Choroid plexus epithelial cell (primary cell): ENCODE results near the gene HMCN2.

Experiments used
- DNase-seq: peaks from one replicate; pipeline ENCODE4 v3.0.0-alpha.2; 2010; ENCODE audit warnings: low read depth
- H3K4me3 ChIP-seq: 2 replicates; pipeline ENCODE4 v1.5.1; 2011; ENCODE audit warnings: low read depth, mild to moderate bottlenecking, control low read depth, low read length, moderate library complexity
- CTCF ChIP-seq: conservative IDR thresholded peaks from 2 replicates; pipeline ENCODE4 v1.5.1; 2011; ENCODE audit warnings: low read depth, mild to moderate bottlenecking, control low read depth, inconsistent platforms, low read length, moderate library complexity

Gene HMCN2

GRCh38 chr9:130423272-130423671, 157.7 kb downstream of the HMCN2 start:
- H3K4me3 ChIP-seq, result no peak overlapping the region
- no peak for DNase-seq
- no peak for TF ChIP-seq CTCF

DNA sequence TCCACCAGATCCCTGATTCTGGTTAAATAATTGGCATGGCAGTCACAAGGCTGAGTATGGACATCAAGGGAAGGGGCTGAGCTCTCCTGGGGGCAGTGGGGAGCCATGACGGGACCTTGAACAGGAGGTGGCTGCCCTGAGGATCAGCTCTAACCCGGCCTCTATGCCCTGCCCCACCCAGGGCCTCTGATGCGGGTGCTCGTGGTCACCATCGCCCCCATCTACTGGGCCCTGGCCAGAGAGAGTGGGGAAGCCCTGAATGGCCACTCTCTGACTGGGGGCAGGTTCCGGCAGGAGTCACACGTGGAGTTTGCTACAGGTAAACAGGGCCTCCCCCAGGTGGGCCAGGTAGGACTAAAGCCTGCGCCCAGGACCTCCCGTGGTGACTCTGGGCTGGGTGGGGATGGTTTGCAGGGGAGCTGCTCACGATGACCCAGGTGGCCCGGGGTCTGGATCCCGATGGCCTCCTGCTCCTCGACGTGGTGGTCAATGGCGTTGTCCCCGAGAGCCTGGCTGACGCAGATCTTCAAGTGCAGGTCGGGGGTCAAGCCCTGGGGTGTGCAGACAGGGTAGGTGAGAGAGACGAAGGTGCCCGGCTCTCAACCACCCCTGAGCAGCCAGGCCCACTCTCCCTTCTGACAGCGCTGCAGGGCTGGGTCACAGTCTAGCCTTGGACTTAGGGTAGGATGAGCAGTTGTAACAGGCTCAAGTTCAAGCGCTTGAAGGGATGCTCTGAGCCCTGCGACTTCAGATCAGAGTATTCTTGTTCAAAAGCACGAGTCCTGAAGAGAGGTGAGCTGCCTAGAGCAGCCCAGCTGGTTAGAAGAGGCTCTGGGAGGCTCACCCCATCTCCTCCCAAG, 159.3 kb downstream of the HMCN2 start:
- no peak for TF ChIP-seq CTCF
- DNase-seq, result no peak
- no peak overlapping the region for H3K4me3 ChIP-seq

GRCh38 chr9:130425741-130426466, 160.3 kb downstream of the HMCN2 start:
- TF ChIP-seq CTCF, result no peak
- H3K4me3 ChIP-seq, result no peak overlapping the region
- DNase-seq, result no peak

DNA sequence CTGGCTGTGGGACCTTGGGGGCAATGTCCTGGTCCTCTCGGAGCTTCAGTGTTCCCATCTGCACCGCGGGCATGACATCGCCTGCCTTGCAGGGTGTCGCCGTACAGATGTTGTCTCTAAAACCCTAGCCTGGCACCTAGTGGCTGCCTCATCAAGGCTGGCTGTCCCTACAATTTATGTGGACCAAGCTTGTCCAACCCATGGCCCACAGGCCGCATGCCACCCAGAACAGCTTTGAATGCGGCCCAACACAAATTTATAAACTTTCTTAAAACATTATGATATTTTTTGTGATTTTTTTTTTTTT, 160.9 kb downstream of the HMCN2 start:
- no peak overlapping the region for H3K4me3 ChIP-seq
- no peak for DNase-seq
- no peak for TF ChIP-seq CTCF

GRCh38 chr9:130426883-130427282, 161.3 kb downstream of the HMCN2 start:
- peak; percentile 54 for DNase-seq
- no peak overlapping the region for H3K4me3 ChIP-seq

GRCh38 chr9:130427326-130427725, 161.8 kb downstream of the HMCN2 start:
- no peak for TF ChIP-seq CTCF
- H3K4me3 ChIP-seq, result no peak overlapping the region
- no peak for DNase-seq

More at GRCh38 chr9:130426883-130427282, 161.3 kb downstream of the HMCN2 start:
- TF ChIP-seq CTCF, result peak; percentile 10
